ENCODE measurements around the gene KCNH2. TPM values are rescaled to one million over a fixed set of nuclear protein-coding genes. Genes with fewer than 3 reads are reported as not detected.

Gene KCNH2
- polyA plus RNA-seq, 1 experiment: 0.06 TPM

GRCh38 chr7:150959081-150959480 is 19.0 kb downstream of the KCNH2 start:
- TF ChIP-seq CTCF (IDR thresholded peaks at IDR 0.05; ENCODE audit: insufficient read depth, low read depth, low read length): no peak
- DNase-seq (ENCODE audit: low read depth): no peak
- ChIA-PET CTCF (interaction anchor here (0.5 to 1.5 kb wide), 4 partner anchors 27 to 1914 kb away, joined by 3 to 4 read pairs (median 4); no protein-coding TSS in a partner anchor), POLR2A (no interaction called here)
- Histone ChIP-seq H3K4me3 (ENCODE audit: low read depth, low read length) (no peak overlapping the region), H3K36me3 (ENCODE audit: control insufficient read depth, insufficient read depth, low read length) (no peaks in the 10 kb centered on the region), H3K27me3 (ENCODE audit: control insufficient read depth, insufficient read depth, low read length) (peaks cover 8% of the 10 kb centered on the region; the same call in 1 of the 2 replicates)

DNA sequence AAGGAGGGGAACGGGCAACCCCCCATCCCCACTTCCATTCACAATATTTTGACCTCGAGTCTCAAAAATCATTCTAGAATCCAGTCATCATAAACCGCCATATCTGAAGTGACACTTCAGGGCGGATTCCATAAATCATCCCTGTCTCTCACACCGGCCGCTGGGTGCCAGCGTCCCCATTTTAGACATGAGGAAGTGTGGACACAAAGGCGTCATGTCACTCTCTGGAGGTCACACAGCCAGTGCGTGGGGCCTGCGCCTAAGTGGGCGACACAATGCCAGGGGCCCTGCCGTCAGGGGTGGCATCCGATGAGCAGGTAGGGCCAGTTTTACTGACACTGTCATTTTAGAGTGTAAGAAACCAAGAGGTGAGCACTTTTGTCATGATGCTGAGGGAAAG is 19.5 kb downstream of the KCNH2 start:
- Histone ChIP-seq H3K4me3 (ENCODE audit: low read depth, low read length) (no peak overlapping the region), H3K36me3 (ENCODE audit: control insufficient read depth, insufficient read depth, low read length) (no peaks in the 10 kb centered on the region), H3K27me3 (ENCODE audit: control insufficient read depth, insufficient read depth, low read length) (peaks cover 8% of the 10 kb centered on the region; the same call in 1 of the 2 replicates)
- TF ChIP-seq CTCF (IDR thresholded peaks at IDR 0.05; ENCODE audit: insufficient read depth, low read depth, low read length): no peak
- no peak for DNase-seq (ENCODE audit: low read depth)
- ChIA-PET CTCF (interaction anchor here (0.5 to 1.2 kb wide), 4 partner anchors 28 to 1915 kb away, joined by 3 to 4 read pairs (median 3); no protein-coding TSS in a partner anchor), POLR2A (no interaction called here)

GRCh38 chr7:150958062-150958552 is 20.0 kb downstream of the KCNH2 start:
- H3K36me3 ChIP-seq (ENCODE audit: control insufficient read depth, insufficient read depth, low read length): no peaks in the 10 kb centered on the region
- TF ChIP-seq CTCF (IDR thresholded peaks at IDR 0.05; ENCODE audit: insufficient read depth, low read depth, low read length): no peak
- no peak overlapping the region for H3K4me3 ChIP-seq (ENCODE audit: low read depth, low read length)
- POLR2A ChIA-PET: no interaction called here
- CTCF ChIA-PET: interaction anchor here (1.0 kb wide), 1 partner anchor 28 kb away, joined by 3 read pairs; no protein-coding TSS in a partner anchor
- no peak for DNase-seq (ENCODE audit: low read depth)
- peaks cover 8% of the 10 kb centered on the region; the same call in 1 of the 2 replicates for H3K27me3 ChIP-seq (ENCODE audit: control insufficient read depth, insufficient read depth, low read length)

DNA sequence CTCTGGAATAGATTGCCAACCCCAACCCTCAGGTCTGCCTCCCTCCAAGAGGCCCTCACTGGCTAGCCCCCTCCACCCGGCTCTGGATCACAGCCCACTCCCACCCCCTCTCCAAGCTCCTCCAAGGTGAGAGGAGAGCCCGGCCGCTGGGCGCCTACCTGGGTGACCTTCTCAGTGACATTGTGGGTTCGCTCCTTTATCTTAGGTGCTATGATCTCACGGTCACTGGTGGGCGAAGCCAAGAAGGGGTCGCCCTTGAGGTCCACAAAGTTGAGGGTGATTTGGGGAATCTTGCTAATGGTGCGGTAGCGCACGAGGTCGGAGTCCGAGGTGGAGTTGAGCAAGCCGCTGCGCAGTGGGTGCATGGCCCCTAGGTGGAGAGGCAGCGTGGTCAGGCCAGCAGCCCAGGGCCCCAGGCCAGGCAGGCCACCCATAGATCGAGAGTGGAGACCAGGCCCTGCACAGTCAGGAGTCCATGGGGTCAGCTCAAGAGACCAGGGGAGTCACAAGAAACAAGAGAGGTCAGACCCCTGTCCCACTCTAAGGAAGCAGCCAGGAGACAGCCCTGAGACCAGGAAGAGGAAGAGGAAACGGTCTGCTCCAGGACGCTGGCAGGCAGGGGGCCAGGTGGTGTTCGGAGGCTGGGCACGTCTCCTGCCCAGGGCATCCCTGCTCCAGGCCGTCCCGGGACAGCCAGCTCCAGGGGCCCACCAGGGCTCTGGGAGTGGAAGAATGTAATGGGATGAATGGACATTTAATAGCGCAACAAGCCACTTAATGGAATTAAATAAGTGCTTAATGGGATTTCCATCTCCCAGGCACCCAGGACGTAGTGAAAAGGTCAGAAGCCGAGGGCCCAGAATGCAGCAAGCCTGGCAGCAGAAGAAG is 20.7 kb downstream of the KCNH2 start:
- no peaks in the 10 kb centered on the region for H3K36me3 ChIP-seq (ENCODE audit: control insufficient read depth, insufficient read depth, low read length)
- no peak overlapping the region for H3K4me3 ChIP-seq (ENCODE audit: low read depth, low read length)
- TF ChIP-seq CTCF (IDR thresholded peaks at IDR 0.05; ENCODE audit: insufficient read depth, low read depth, low read length): no peak
- ChIA-PET CTCF (interaction anchor here (1.0 kb wide), 1 partner anchor 29 kb away, joined by 3 read pairs; no protein-coding TSS in a partner anchor), POLR2A (no interaction called here)
- H3K27me3 ChIP-seq (ENCODE audit: control insufficient read depth, insufficient read depth, low read length): peaks cover 8% of the 10 kb centered on the region; the same call in 1 of the 2 replicates
- DNase-seq (ENCODE audit: low read depth): no peak

DNA sequence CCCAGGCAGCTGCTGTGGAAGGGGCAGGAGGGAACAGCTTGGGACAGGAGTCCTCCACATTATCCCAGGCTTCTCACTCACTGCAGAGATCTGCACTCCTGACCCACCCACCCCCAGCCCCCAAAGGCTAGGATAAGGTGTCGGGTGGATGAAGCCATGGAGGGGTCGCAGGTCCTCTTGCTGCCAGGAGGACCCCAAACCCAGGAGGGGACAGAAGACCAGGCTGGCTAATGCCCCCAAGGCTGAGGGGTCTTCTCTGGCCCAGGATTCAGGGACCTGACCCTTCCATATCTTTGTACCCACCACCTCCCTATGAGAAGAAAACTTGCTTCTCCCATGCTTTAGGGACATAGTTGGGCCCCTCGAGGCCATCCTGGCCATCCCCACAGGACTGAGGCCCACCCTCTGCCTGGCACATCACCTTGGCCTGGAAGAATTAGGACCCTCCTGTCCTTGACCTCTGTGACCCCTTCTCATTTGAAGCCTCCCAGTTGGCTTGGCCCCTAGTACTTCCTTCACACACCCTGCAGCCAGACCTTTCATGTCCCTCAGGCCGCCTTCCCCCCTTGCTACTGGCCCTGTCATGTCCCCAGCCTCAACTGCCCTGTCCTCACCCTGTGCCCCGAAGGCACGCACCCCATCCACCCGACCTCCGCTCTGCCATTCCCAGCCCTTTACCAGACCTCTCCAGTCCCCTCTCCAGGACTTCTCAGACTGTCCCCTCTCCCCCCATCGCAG is 21.6 kb downstream of the KCNH2 start:
- no peak for TF ChIP-seq CTCF (IDR thresholded peaks at IDR 0.05; ENCODE audit: insufficient read depth, low read depth, low read length)
- Histone ChIP-seq H3K36me3 (ENCODE audit: control insufficient read depth, insufficient read depth, low read length) (no peaks in the 10 kb centered on the region), H3K27me3 (ENCODE audit: control insufficient read depth, insufficient read depth, low read length) (peaks cover 8% of the 10 kb centered on the region; the same call in 1 of the 2 replicates), H3K4me3 (ENCODE audit: low read depth, low read length) (no peak overlapping the region)
- POLR2A ChIA-PET: no interaction called here
- no peak for DNase-seq (ENCODE audit: low read depth)
- CTCF ChIA-PET: no interaction called here

Data from BJ (cell line).